DND-41 (cell line): ENCODE measurements around the gene TOMM7.

ENCODE experiments used
- ATAC-seq: fragments of 200-7000 bp; cut with Tn5 transposase; 3 replicates; pipeline ENCODE4 v1.9.1; 2021; ENCODE audit warnings: low read depth; ENCODE audit not compliant: insufficient read depth
- DNase-seq: peaks from one replicate; pipeline ENCODE4 v3.0.0-alpha.2; 2020
- H2AFZ ChIP-seq: 2 replicates; pipeline ENCODE4 v1.6.0; 2012; ENCODE audit warnings: low read depth, low read length
- H3K27ac ChIP-seq: 2 replicates; pipeline ENCODE4 v1.5.1; 2012; ENCODE audit warnings: low read length, inconsistent platforms
- H3K27me3 ChIP-seq: fragments of 200-600 bp; sonication (generic); 2 replicates; pipeline ENCODE4 v1.6.0; 2012; ENCODE audit warnings: low read length, mild to moderate bottlenecking, inconsistent platforms; ENCODE audit not compliant: insufficient read depth, poor library complexity
- H3K36me3 ChIP-seq: 2 replicates; pipeline ENCODE4 v1.5.1; 2012; ENCODE audit warnings: low read length, inconsistent platforms; ENCODE audit not compliant: insufficient read depth
- H3K4me1 ChIP-seq: 2 replicates; pipeline ENCODE4 v1.5.1; 2012; ENCODE audit warnings: mild to moderate bottlenecking, low read length; ENCODE audit not compliant: insufficient read depth
- H3K4me2 ChIP-seq: 2 replicates; pipeline ENCODE4 v1.6.0; 2012; ENCODE audit warnings: mild to moderate bottlenecking, moderate library complexity, low read length, inconsistent platforms; ENCODE audit not compliant: insufficient read depth
- H3K4me3 ChIP-seq, 2 experiments: fragments of 200-600 bp in 1 of 2; shearing (Covaris generic) in 1 of 2; 2 replicates each; pipeline ENCODE4 v1.5.1; 2012 to 2016; ENCODE audit warnings: inconsistent platforms in 2 of 2, low read length in 2 of 2, mild to moderate bottlenecking in 2 of 2, low read depth in 1 of 2, moderate library complexity in 1 of 2
- H3K79me2 ChIP-seq: 2 replicates; pipeline ENCODE4 v1.6.0; 2012; ENCODE audit warnings: low read length, inconsistent platforms; ENCODE audit not compliant: insufficient read depth
- H3K9ac ChIP-seq: 2 replicates; pipeline ENCODE4 v1.6.0; 2012; ENCODE audit warnings: low read depth, mild to moderate bottlenecking, inconsistent platforms, low read length, moderate library complexity
- H3K9me3 ChIP-seq: 2 replicates; pipeline ENCODE4 v1.5.1; 2012; ENCODE audit warnings: low read length, moderate library complexity, mild to moderate bottlenecking, inconsistent platforms; ENCODE audit not compliant: insufficient read depth, severe bottlenecking
- H4K20me1 ChIP-seq: 2 replicates; pipeline ENCODE4 v1.6.0; 2012; ENCODE audit warnings: low read length; ENCODE audit not compliant: insufficient read depth
- EZH2 ChIP-seq: IDR thresholded peaks from 3 replicates; pipeline ENCODE4 v1.6.1; 2012; ENCODE audit warnings: borderline replicate concordance, low read depth, mild to moderate bottlenecking, moderate library complexity, low read length, inconsistent platforms; ENCODE audit not compliant: severe bottlenecking
- TF ChIP-seq, protein P1 (sequence below): IDR thresholded peaks from 2 replicates; pipeline ENCODE4 v1.5.1; 2012; ENCODE audit warnings: borderline replicate concordance, low read length, moderate library complexity, mild to moderate bottlenecking; ENCODE audit not compliant: poor library complexity, severe bottlenecking; ENCODE audit errors: extremely low read depth

TOMM7 gene

DNA sequence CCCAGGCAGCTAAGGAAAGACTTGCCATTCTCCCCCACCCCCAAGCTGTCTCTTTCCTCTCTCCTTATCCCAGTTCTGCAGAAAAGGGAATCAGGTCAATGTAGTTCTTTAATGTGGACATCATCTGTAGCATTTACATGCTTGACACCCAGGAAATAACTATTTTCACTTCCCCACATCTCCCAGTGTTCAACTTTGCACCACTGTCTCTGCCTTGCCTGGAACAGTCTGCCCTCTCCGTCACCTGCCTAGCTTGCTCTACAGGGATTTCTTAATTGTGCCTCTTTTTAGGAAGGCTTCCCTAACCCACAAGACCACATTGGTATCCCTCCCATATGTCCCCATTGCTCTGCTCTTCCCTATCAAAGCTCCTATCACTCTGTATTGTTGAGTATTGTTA lies 45.9 kb upstream of the TOMM7 start:
- no peaks in the 10 kb centered on the region for H3K4me1 ChIP-seq
- no peaks in the 10 kb centered on the region for H3K79me2 ChIP-seq
- no peak overlapping the region for H3K27ac ChIP-seq
- H2AFZ ChIP-seq = no peak overlapping the region
- no peak overlapping the region for H3K4me3 ChIP-seq
- DNase-seq (no peak), ATAC-seq (no peak)
- no peak overlapping the region for H3K4me2 ChIP-seq
- no peaks in the 10 kb centered on the region for H3K36me3 ChIP-seq
- H3K9me3 ChIP-seq = no peaks in the 10 kb centered on the region
- no peaks in the 10 kb centered on the region for H3K27me3 ChIP-seq
- H3K9ac ChIP-seq = no peak overlapping the region
- no peaks in the 10 kb centered on the region for H4K20me1 ChIP-seq
- no peak for TF ChIP-seq EZH2
- TF ChIP-seq, protein P1, sequence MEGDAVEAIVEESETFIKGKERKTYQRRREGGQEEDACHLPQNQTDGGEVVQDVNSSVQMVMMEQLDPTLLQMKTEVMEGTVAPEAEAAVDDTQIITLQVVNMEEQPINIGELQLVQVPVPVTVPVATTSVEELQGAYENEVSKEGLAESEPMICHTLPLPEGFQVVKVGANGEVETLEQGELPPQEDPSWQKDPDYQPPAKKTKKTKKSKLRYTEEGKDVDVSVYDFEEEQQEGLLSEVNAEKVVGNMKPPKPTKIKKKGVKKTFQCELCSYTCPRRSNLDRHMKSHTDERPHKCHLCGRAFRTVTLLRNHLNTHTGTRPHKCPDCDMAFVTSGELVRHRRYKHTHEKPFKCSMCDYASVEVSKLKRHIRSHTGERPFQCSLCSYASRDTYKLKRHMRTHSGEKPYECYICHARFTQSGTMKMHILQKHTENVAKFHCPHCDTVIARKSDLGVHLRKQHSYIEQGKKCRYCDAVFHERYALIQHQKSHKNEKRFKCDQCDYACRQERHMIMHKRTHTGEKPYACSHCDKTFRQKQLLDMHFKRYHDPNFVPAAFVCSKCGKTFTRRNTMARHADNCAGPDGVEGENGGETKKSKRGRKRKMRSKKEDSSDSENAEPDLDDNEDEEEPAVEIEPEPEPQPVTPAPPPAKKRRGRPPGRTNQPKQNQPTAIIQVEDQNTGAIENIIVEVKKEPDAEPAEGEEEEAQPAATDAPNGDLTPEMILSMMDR = no peak

DNA sequence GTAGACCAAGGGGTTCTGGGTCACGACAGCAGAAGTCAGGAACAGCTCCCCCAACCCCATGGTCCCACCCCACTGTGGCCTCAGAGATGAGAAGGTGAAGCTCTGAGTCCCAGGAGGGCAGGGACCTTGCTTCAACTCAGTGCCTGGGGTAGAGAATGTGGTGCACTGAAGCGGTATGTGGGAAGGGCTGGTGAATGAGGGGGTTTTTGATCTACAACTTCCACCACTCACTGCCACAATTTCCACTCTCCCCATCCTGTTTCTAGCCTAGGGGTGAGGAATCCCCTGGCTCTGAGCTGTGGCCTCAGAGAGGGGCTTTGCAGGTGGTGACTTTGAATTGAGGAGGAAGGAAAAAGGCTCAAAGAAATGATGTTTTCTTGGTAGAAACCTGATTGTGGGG lies 44.9 kb upstream of the TOMM7 start:
- no peak overlapping the region for H3K9ac ChIP-seq
- no peak for DNase-seq
- no peak overlapping the region for H2AFZ ChIP-seq
- no peaks in the 10 kb centered on the region for H3K36me3 ChIP-seq
- H3K27me3 ChIP-seq = no peaks in the 10 kb centered on the region
- H3K79me2 ChIP-seq = no peaks in the 10 kb centered on the region
- H3K27ac ChIP-seq = no peak overlapping the region
- TF ChIP-seq EZH2 = no peak
- TF ChIP-seq, protein P1 = no peak
- no peaks in the 10 kb centered on the region for H3K9me3 ChIP-seq
- no peaks in the 10 kb centered on the region for H3K4me1 ChIP-seq
- no peaks in the 10 kb centered on the region for H4K20me1 ChIP-seq
- no peak overlapping the region for H3K4me2 ChIP-seq
- ATAC-seq = peak; percentile 35; the same call in 2 of the 3 replicates
- no peak overlapping the region for H3K4me3 ChIP-seq

DNA sequence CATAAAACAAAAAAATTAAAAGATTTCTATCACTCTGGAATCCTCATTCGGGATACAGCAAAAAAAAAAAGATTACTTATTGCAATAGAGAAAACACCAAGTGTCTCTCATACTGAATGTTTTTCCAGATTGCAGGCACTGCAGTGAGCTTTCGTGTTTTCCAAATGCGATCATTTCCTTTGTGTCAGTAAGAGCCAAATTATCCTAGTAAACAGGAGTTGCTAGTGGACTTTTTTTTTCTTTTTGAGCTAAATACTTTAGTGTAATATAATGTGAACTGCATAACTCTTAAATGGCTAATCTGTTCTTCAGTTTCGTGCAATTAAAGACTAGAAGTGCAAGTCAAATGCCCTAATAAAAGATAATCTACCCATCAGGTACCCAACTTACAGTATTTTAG lies 44.4 kb upstream of the TOMM7 start:
- DNase-seq (no peak), ATAC-seq (no peak)
- H3K9ac ChIP-seq = no peak overlapping the region
- no peaks in the 10 kb centered on the region for H4K20me1 ChIP-seq
- no peaks in the 10 kb centered on the region for H3K79me2 ChIP-seq
- no peaks in the 10 kb centered on the region for H3K36me3 ChIP-seq
- no peak overlapping the region for H3K27ac ChIP-seq
- no peaks in the 10 kb centered on the region for H3K4me1 ChIP-seq
- H2AFZ ChIP-seq = no peak overlapping the region
- no peaks in the 10 kb centered on the region for H3K9me3 ChIP-seq
- TF ChIP-seq, protein P1 = no peak
- H3K4me3 ChIP-seq = no peak overlapping the region
- H3K27me3 ChIP-seq = no peaks in the 10 kb centered on the region
- H3K4me2 ChIP-seq = no peak overlapping the region

DNA sequence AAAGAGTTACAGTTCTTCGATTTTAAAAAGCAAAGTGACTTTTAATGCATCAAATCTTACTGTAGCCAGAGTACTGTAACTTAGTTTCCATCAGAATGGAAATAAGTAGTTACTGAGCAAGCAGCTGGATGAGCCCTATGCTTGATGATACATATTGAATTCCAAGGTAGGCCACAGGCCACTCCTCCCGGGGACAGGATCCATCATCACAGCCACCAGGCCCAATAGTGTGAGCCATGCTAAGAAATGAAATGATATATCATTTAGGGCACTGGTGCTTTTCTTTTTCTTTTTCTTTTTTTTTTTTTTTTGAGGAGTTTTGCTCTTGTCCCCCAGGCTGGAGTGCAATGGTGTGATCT lies 42.9 kb upstream of the TOMM7 start:
- H3K9me3 ChIP-seq = no peaks in the 10 kb centered on the region
- H3K9ac ChIP-seq = no peak overlapping the region
- H3K4me1 ChIP-seq = no peaks in the 10 kb centered on the region
- 0 out of 2 replicates have a peak, but pooled peaks cover 4% of the 10 kb centered on the region for H3K36me3 ChIP-seq
- no peak for ATAC-seq
- H3K79me2 ChIP-seq = no peaks in the 10 kb centered on the region
- no peak overlapping the region for H3K4me2 ChIP-seq
- no peaks in the 10 kb centered on the region for H4K20me1 ChIP-seq
- no peak for DNase-seq
- H3K27ac ChIP-seq = no peak overlapping the region
- H3K4me3 ChIP-seq = no peak overlapping the region
- no peak overlapping the region for H2AFZ ChIP-seq
- TF ChIP-seq, protein P1 = no peak
- TF ChIP-seq EZH2 = no peak
- H3K27me3 ChIP-seq = no peaks in the 10 kb centered on the region
